ENCODE data around the gene DIP2A. TPM values are rescaled to one million over a fixed set of nuclear protein-coding genes. Genes with fewer than 3 reads are reported as not detected.
"Not testable (repeated sequence)": the region's sequence is repeated elsewhere in the genome, so short reads cannot be mapped to it uniquely, and the experiment has no call there.

The DIP2A gene
- total RNA-seq, 2 donors from 2014 or later = 44.2 to 82.2 TPM

GRCh38 chr21:46443910-46444309 lies 14.8 kb upstream of the DIP2A start:
- WGBS = 58% methylated on average over 8 of the region's 8 CpGs

GRCh38 chr21:46448108-46448507 lies 10.6 kb upstream of the DIP2A start:
- intact Hi-C loops (cut with DNase I) = no loop called here
- 92% methylated on average over 5 of the region's 5 CpGs for WGBS

More at GRCh38 chr21:46443910-46444309, 14.8 kb upstream of the DIP2A start:
- TF ChIP-seq POLR2A (IDR thresholded peaks at IDR 0.05) = no peak
- no peak for TF ChIP-seq CTCF (IDR thresholded peaks at IDR 0.05)
- TF ChIP-seq POLR2AphosphoS5 (IDR thresholded peaks at IDR 0.05) = no peak
- DNase-seq (ENCODE audit: low spot score) = no peak
- no peak overlapping the region for H3K27ac ChIP-seq
- H3K4me1 ChIP-seq (replicated peaks) = no peaks in the 10 kb centered on the region
- intact Hi-C loops (cut with DNase I) = no loop called here
- no peaks in the 10 kb centered on the region for H3K9me3 ChIP-seq
- H3K27me3 ChIP-seq (replicated peaks; ENCODE audit: insufficient read depth) = no peaks in the 10 kb centered on the region
- H3K36me3 ChIP-seq = no peaks in the 10 kb centered on the region
- no peak overlapping the region for H3K4me3 ChIP-seq

GRCh38 chr21:46448855-46449254 lies 9.8 kb upstream of the DIP2A start:
- H3K4me1 ChIP-seq (replicated peaks); H3K27me3 ChIP-seq (replicated peaks; ENCODE audit: insufficient read depth); H3K36me3 ChIP-seq; H3K27ac ChIP-seq; H3K4me3 ChIP-seq; H3K9me3 ChIP-seq; DNase-seq (ENCODE audit: low spot score); intact Hi-C loops (cut with DNase I): not testable (repeated sequence)
- WGBS = 96% methylated on average over 6 of the region's 6 CpGs

More at GRCh38 chr21:46448108-46448507, 10.6 kb upstream of the DIP2A start:
- TF ChIP-seq POLR2A (IDR thresholded peaks at IDR 0.05) (no peak), POLR2AphosphoS5 (IDR thresholded peaks at IDR 0.05) (no peak), CTCF (IDR thresholded peaks at IDR 0.05) (no peak)
- no peak overlapping the region for H3K4me3 ChIP-seq
- no peaks in the 10 kb centered on the region for H3K9me3 ChIP-seq
- H3K4me1 ChIP-seq (replicated peaks) = no peaks in the 10 kb centered on the region
- H3K36me3 ChIP-seq = no peaks in the 10 kb centered on the region
- DNase-seq (ENCODE audit: low spot score) = no peak
- H3K27me3 ChIP-seq (replicated peaks; ENCODE audit: insufficient read depth) = no peaks in the 10 kb centered on the region
- no peak overlapping the region for H3K27ac ChIP-seq

- Histone ChIP-seq H3K27me3 (replicated peaks; ENCODE audit: insufficient read depth) (no peaks in the 10 kb centered on the region), H3K4me3 (no peak overlapping the region), H3K4me1 (replicated peaks) (no peaks in the 10 kb centered on the region), H3K9me3 (no peaks in the 10 kb centered on the region), H3K27ac (no peak overlapping the region), H3K36me3 (no peaks in the 10 kb centered on the region)
- DNase-seq (ENCODE audit: low spot score) = no peak
- no peak for TF ChIP-seq POLR2A (IDR thresholded peaks at IDR 0.05)
- no peak for TF ChIP-seq POLR2AphosphoS5 (IDR thresholded peaks at IDR 0.05)
- TF ChIP-seq CTCF (IDR thresholded peaks at IDR 0.05) = no peak
- intact Hi-C loops (cut with DNase I) = no loop called here
- WGBS = 95% methylated on average over 5 of the region's 5 CpGs
Observed at GRCh38 chr21:46452710-46453109, 6.0 kb upstream of the DIP2A start.

GRCh38 chr21:46454142-46454541 lies 4.5 kb upstream of the DIP2A start:
- Histone ChIP-seq H3K9me3 (no peaks in the 10 kb centered on the region), H3K36me3 (no peaks in the 10 kb centered on the region), H3K27ac (no peak overlapping the region), H3K4me1 (replicated peaks) (no peaks in the 10 kb centered on the region), H3K27me3 (replicated peaks; ENCODE audit: insufficient read depth) (no peaks in the 10 kb centered on the region), H3K4me3 (no peak overlapping the region)
- intact Hi-C loops (cut with DNase I) = no loop called here
- WGBS = 65% methylated on average over 3 of the region's 3 CpGs
- TF ChIP-seq POLR2A (IDR thresholded peaks at IDR 0.05) (no peak), POLR2AphosphoS5 (IDR thresholded peaks at IDR 0.05) (no peak), CTCF (IDR thresholded peaks at IDR 0.05) (no peak)
- no peak for DNase-seq (ENCODE audit: low spot score)
